WTC11 (cell line): ENCODE measurements around the gene INSYN1. TPM values are rescaled to one million over a fixed set of nuclear protein-coding genes. Genes with fewer than 3 reads are reported as not detected.

ENCODE experiments used
- ATAC-seq: fragments of 200-7000 bp; cut with Tn5 transposase; 2 replicates; pipeline ENCODE4 v1.10.0; 2021; ENCODE audit warnings: mild to moderate bottlenecking, moderate library complexity
- CTCF ChIA-PET: fragments of 300-600 bp; sonication (Branson Sonifier 250); formaldehyde crosslinking; loops from one replicate; lab custom pipeline; 2021; ENCODE audit warnings: antibody characterized with exemption; lab: Charles Lee
- POLR2A ChIA-PET: fragments of 350-600 bp; sonication (Branson Sonifier 250); formaldehyde crosslinking; loops from one replicate; lab custom pipeline; 2021; ENCODE audit warnings: antibody characterized with exemption; lab: Charles Lee
- DNase-seq: peaks from one replicate; pipeline ENCODE4 v3.0.0; 2021; ENCODE audit warnings: low spot score
- H3K27ac Mint-ChIP-seq: 2 replicates; pipeline ENCODE4 v1.8.0; 2021; ENCODE audit warnings: mixed read lengths
- H3K27me3 Mint-ChIP-seq: 2 replicates; pipeline ENCODE4 v1.8.0; 2021; ENCODE audit warnings: low read depth, mild to moderate bottlenecking, moderate library complexity, mixed read lengths
- H3K36me3 Mint-ChIP-seq: 2 replicates; pipeline ENCODE4 v1.8.0; 2021; ENCODE audit warnings: mixed read lengths
- H3K4me1 Mint-ChIP-seq: 2 replicates; pipeline ENCODE4 v1.8.0; 2022; ENCODE audit warnings: mixed read lengths
- H3K4me3 Mint-ChIP-seq: 2 replicates; pipeline ENCODE4 v1.8.0; 2021; ENCODE audit warnings: mild to moderate bottlenecking, moderate library complexity, mixed read lengths
- H3K9me3 Mint-ChIP-seq: 2 replicates; pipeline ENCODE4 v1.8.0; 2021; ENCODE audit warnings: mixed read lengths
- ATF1 ChIP-seq: sonication (generic); formaldehyde crosslinking; IDR thresholded peaks from 2 replicates; pipeline ENCODE4 v1.8.1; 2023; ENCODE audit warnings: mild to moderate bottlenecking, moderate library complexity, missing genetic modification reagents
- FOXP1 ChIP-seq: sonication (generic); formaldehyde crosslinking; IDR thresholded peaks from 2 replicates; pipeline ENCODE4 v1.8.0; 2022; ENCODE audit warnings: missing genetic modification reagents, mild to moderate bottlenecking, moderate library complexity, borderline replicate concordance
- FOXP4 ChIP-seq: sonication (generic); formaldehyde crosslinking; IDR thresholded peaks from 2 replicates; pipeline ENCODE4 v1.8.0; 2022; ENCODE audit warnings: mild to moderate bottlenecking, missing genetic modification reagents
- GTF2I ChIP-seq: fragments of 250-450 bp; sonication (Bioruptor Pico); conservative IDR thresholded peaks from 2 replicates; pipeline ENCODE4 v1.4.0; 2021; ENCODE audit warnings: mild to moderate bottlenecking
- HMGXB4 ChIP-seq: sonication (generic); formaldehyde crosslinking; IDR thresholded peaks from 2 replicates; pipeline ENCODE4 v1.8.1; 2023; ENCODE audit warnings: mild to moderate bottlenecking, moderate library complexity, missing genetic modification reagents
- IRF2 ChIP-seq: sonication (generic); formaldehyde crosslinking; IDR thresholded peaks from 2 replicates; pipeline ENCODE4 v1.8.0; 2022; ENCODE audit warnings: low read depth, missing genetic modification reagents, borderline replicate concordance
- NFE2L1 ChIP-seq: sonication (generic); formaldehyde crosslinking; IDR thresholded peaks from 2 replicates; pipeline ENCODE4 v1.8.1; 2023; ENCODE audit warnings: missing genetic modification reagents
- NR2C2 ChIP-seq: sonication (generic); formaldehyde crosslinking; IDR thresholded peaks from 2 replicates; pipeline ENCODE4 v1.8.0; 2022; ENCODE audit warnings: mild to moderate bottlenecking, missing genetic modification reagents
- PRDM15 ChIP-seq: sonication (generic); formaldehyde crosslinking; IDR thresholded peaks from 2 replicates; pipeline ENCODE4 v1.8.0; 2022; ENCODE audit warnings: missing genetic modification reagents
- SP1 ChIP-seq: sonication (generic); formaldehyde crosslinking; conservative IDR thresholded peaks from 2 replicates; pipeline ENCODE4 v1.8.1; 2022; ENCODE audit warnings: missing genetic modification reagents
- STAT6 ChIP-seq: sonication (generic); formaldehyde crosslinking; conservative IDR thresholded peaks from 2 replicates; pipeline ENCODE4 v1.8.1; 2023; ENCODE audit warnings: mild to moderate bottlenecking, low read depth, missing genetic modification reagents, moderate library complexity
- TEAD1 ChIP-seq: sonication (generic); formaldehyde crosslinking; IDR thresholded peaks from 2 replicates; pipeline ENCODE4 v1.8.0; 2022; ENCODE audit warnings: mild to moderate bottlenecking, missing genetic modification reagents
- TP53 ChIP-seq: sonication (generic); formaldehyde crosslinking; IDR thresholded peaks from 2 replicates; pipeline ENCODE4 v1.8.1; 2023; ENCODE audit warnings: mild to moderate bottlenecking, missing genetic modification reagents
- USF1 ChIP-seq: sonication (generic); formaldehyde crosslinking; IDR thresholded peaks from 2 replicates; pipeline ENCODE4 v1.8.0; 2022; ENCODE audit warnings: mild to moderate bottlenecking, missing genetic modification reagents
- ZNF396 ChIP-seq: fragments of 250-450 bp; sonication (Bioruptor Pico); IDR thresholded peaks from 2 replicates; pipeline ENCODE4 v1.8.0; 2021; ENCODE audit warnings: mild to moderate bottlenecking, moderate library complexity, borderline replicate concordance
- ZNF423 ChIP-seq: fragments of 250-450 bp; sonication (Bioruptor Pico); IDR thresholded peaks from 2 replicates; pipeline ENCODE4 v2.1.2; 2022; ENCODE audit warnings: mild to moderate bottlenecking, moderate library complexity
- total RNA-seq: library from RNA; stranded (reverse); gene quantifications from 3 replicates; pipeline ENCODE4 v1.2.3, GENCODE V29; 2021

Gene INSYN1
- total RNA-seq, 1 experiment from 2014 or later, result 11.9 TPM

GRCh38 chr15:73746261-73746660 is 6.9 kb downstream of the INSYN1 start:
- POLR2A ChIA-PET, result no interaction called here
- Mint-ChIP-seq H3K27ac (no peak overlapping the region), H3K9me3 (no peaks in the 10 kb centered on the region), H3K4me1 (peaks cover 48% of the 10 kb centered on the region), H3K4me3 (no peak overlapping the region), H3K36me3 (no peaks in the 10 kb centered on the region), H3K27me3 (peaks cover 12% of the 10 kb centered on the region)
- CTCF ChIA-PET, result interaction anchor here (0.6 to 6.7 kb wide), 6 partner anchors 10 to 182 kb away, joined by 3 to 32 read pairs (median 8); no protein-coding TSS in a partner anchor
- TF ChIP-seq TEAD1 (CRISPR knock-in tag) (no peak), NR2C2 (CRISPR knock-in tag) (no peak), IRF2 (CRISPR knock-in tag) (no peak), STAT6 (no peak), USF1 (CRISPR knock-in tag) (no peak), ATF1 (CRISPR knock-in tag) (no peak), FOXP1 (CRISPR knock-in tag) (no peak), TP53 (CRISPR knock-in tag) (no peak), FOXP4 (CRISPR knock-in tag) (no peak), ZNF396 (CRISPR knock-in tag) (no peak), ZNF423 (CRISPR knock-in tag) (no peak), NFE2L1 (CRISPR knock-in tag) (no peak), SP1 (CRISPR knock-in tag) (no peak), GTF2I (no peak)
- DNase-seq (no peak), ATAC-seq (no peak)

- Mint-ChIP-seq H3K4me3 (no peak overlapping the region), H3K27me3 (peaks cover 4% of the 10 kb centered on the region; the same call in 1 of the 2 replicates), H3K27ac (no peak overlapping the region), H3K9me3 (no peaks in the 10 kb centered on the region), H3K36me3 (no peaks in the 10 kb centered on the region), H3K4me1 (peaks cover 47% of the 10 kb centered on the region)
- no peak for TF ChIP-seq PRDM15 (CRISPR knock-in tag)
- TF ChIP-seq HMGXB4 (CRISPR knock-in tag), result no peak
- DNase-seq (no peak), ATAC-seq (peak; percentile 15; the same call in 1 of the 2 replicates)
- ChIA-PET CTCF (interaction anchor here (1.0 to 6.7 kb wide), 7 partner anchors 9 to 183 kb away, joined by 4 to 32 read pairs (median 7); partner anchors contain the start of gene INSYN1), POLR2A (interaction anchor here (1.5 kb wide), 1 partner anchor 9 kb away, joined by 6 read pairs; the partner anchor contains the start of gene INSYN1)
These were observed 8.1 kb downstream of the INSYN1 start for GRCh38 chr15:73745073-73745472.
